IMR-90 (cell line): ENCODE results near the gene TMEM143. TPM values are rescaled to one million over a fixed set of nuclear protein-coding genes. Genes with fewer than 3 reads are reported as not detected.

Experiments
- ATAC-seq: fragments of 200-7000 bp; cut with Tn5 transposase; 2 replicates; pipeline ENCODE4 v1.9.1; 2020; ENCODE audit warnings: low read depth, mild to moderate bottlenecking, moderate library complexity
- BruUV-seq: library from RNA; stranded (reverse); fragments of 400-500 nt; replicated peaks from 2 replicates; lab custom pipeline; 2021; lab: Mats Ljungman, UMichigan
- CTCF ChIA-PET: fragments of 300-600 bp; formaldehyde crosslinking; extraction: SDS; loops from one replicate; lab custom pipeline; 2021; ENCODE audit warnings: antibody characterized with exemption; lab: Yijun Ruan, JAX
- POLR2A ChIA-PET: fragments of 300-600 bp; sonication (Branson Sonifier 250); formaldehyde crosslinking; loops from one replicate; lab custom pipeline; 2022; ENCODE audit warnings: antibody characterized with exemption; ENCODE audit not compliant: unreplicated experiment; lab: Charles Lee
- DNase-seq: peaks from one replicate; pipeline ENCODE4 v3.0.0; 2013
- H2AFZ ChIP-seq: replicated peaks from 2 replicates; pipeline ENCODE3; 2013; ENCODE audit warnings: low read length, mild to moderate bottlenecking; ENCODE audit not compliant: poor library complexity
- H2AK5ac ChIP-seq: 2 replicates; pipeline ENCODE4 v1.6.1; 2013; ENCODE audit warnings: low read depth, low read length, inconsistent platforms
- H2AK9ac ChIP-seq: replicated peaks from 2 replicates; pipeline ENCODE3; 2013; ENCODE audit warnings: mild to moderate bottlenecking, low read depth, low read length, moderate library complexity; ENCODE audit not compliant: poor library complexity
- H2BK120ac ChIP-seq: 2 replicates; pipeline ENCODE4 v1.6.1; 2013; ENCODE audit warnings: low read depth, low read length, inconsistent platforms
- H2BK15ac ChIP-seq: 3 replicates; pipeline ENCODE4 v1.6.1; 2013; ENCODE audit warnings: low read depth, low read length, inconsistent platforms
- H2BK20ac ChIP-seq: 2 replicates; pipeline ENCODE4 v1.6.1; 2013; ENCODE audit warnings: low read depth, mild to moderate bottlenecking, inconsistent platforms, low read length, moderate library complexity
- H2BK5ac ChIP-seq: 2 replicates; pipeline ENCODE4 v1.6.1; 2013; ENCODE audit warnings: mild to moderate bottlenecking, low read depth, low read length, inconsistent platforms; ENCODE audit not compliant: poor library complexity, severe bottlenecking
- H3K14ac ChIP-seq: replicated peaks from 2 replicates; pipeline ENCODE4 v1.6.1; 2013; ENCODE audit warnings: low read depth, low read length, inconsistent platforms
- H3K18ac ChIP-seq: 2 replicates; pipeline ENCODE4 v1.6.1; 2013; ENCODE audit warnings: low read depth, low read length, control low read depth
- H3K23ac ChIP-seq: 2 replicates; pipeline ENCODE4 v1.6.1; 2013; ENCODE audit warnings: low read depth, low read length, inconsistent platforms
- H3K27ac ChIP-seq: 2 replicates; pipeline ENCODE4 v1.5.1; 2013; ENCODE audit warnings: mild to moderate bottlenecking, control low read depth, low read length; ENCODE audit not compliant: insufficient read depth
- H3K27me3 ChIP-seq: 2 replicates; pipeline ENCODE4 v1.6.1; 2013; ENCODE audit warnings: low read length; ENCODE audit not compliant: control insufficient read depth, insufficient read depth
- H3K36me3 ChIP-seq: 2 replicates; pipeline ENCODE4 v1.6.1; 2013; ENCODE audit warnings: low read length, mixed read lengths; ENCODE audit not compliant: control insufficient read depth, insufficient read depth
- H3K4ac ChIP-seq: 2 replicates; pipeline ENCODE4 v1.6.1; 2013; ENCODE audit warnings: low read depth, low read length, inconsistent platforms
- H3K4me1 ChIP-seq: 2 replicates; pipeline ENCODE4 v1.6.1; 2013; ENCODE audit warnings: low read length, mixed read lengths; ENCODE audit not compliant: control insufficient read depth, insufficient read depth
- H3K4me2 ChIP-seq: 2 replicates; pipeline ENCODE4 v1.6.1; 2013; ENCODE audit warnings: low read depth, mild to moderate bottlenecking, control low read depth, low read length, moderate library complexity
- H3K4me3 ChIP-seq: 2 replicates; pipeline ENCODE4 v1.5.1; 2013; ENCODE audit warnings: low read depth, mild to moderate bottlenecking, control low read depth, low read length, moderate library complexity; ENCODE audit not compliant: insufficient read depth
- H3K56ac ChIP-seq: 2 replicates; pipeline ENCODE4 v1.6.1; 2013; ENCODE audit warnings: low read length, inconsistent platforms; ENCODE audit not compliant: insufficient read depth; ENCODE audit errors: extremely low read depth
- H3K79me1 ChIP-seq, 2 experiments: 2 replicates each; pipeline ENCODE4 v1.6.1; 2013; ENCODE audit warnings: low read length in 2 of 2, inconsistent platforms in 1 of 2, low read depth in 1 of 2
- H3K9ac ChIP-seq: 2 replicates; pipeline ENCODE4 v1.6.1; 2013; ENCODE audit warnings: low read depth, low read length, control low read depth
- H3K9me1 ChIP-seq: 2 replicates; pipeline ENCODE4 v1.6.1; 2013; ENCODE audit warnings: low read length, inconsistent platforms; ENCODE audit not compliant: insufficient read depth
- H3K9me3 ChIP-seq: 2 replicates; pipeline ENCODE4 v1.6.1; 2013; ENCODE audit warnings: low read length; ENCODE audit not compliant: control insufficient read depth, insufficient read depth
- H4K20me1 ChIP-seq: 2 replicates; pipeline ENCODE4 v1.6.1; 2013; ENCODE audit warnings: low read length, inconsistent platforms; ENCODE audit not compliant: insufficient read depth
- H4K5ac ChIP-seq: 2 replicates; pipeline ENCODE4 v1.6.1; 2013; ENCODE audit warnings: mild to moderate bottlenecking, low read depth, low read length, control low read depth
- H4K8ac ChIP-seq, 2 experiments: 2 replicates each; pipeline ENCODE4 v1.6.1; 2013; ENCODE audit warnings: low read depth in 2 of 2, low read length in 2 of 2, control low read depth in 1 of 2, inconsistent platforms in 1 of 2
- H4K91ac ChIP-seq: 2 replicates; pipeline ENCODE4 v1.6.1; 2013; ENCODE audit warnings: low read depth, low read length, inconsistent platforms; ENCODE audit not compliant: insufficient read depth
- BHLHE40 ChIP-seq: fragments of 150-350 bp; IDR thresholded peaks from 2 replicates; pipeline ENCODE4 v1.6.1; 2016; ENCODE audit warnings: mild to moderate bottlenecking, low read depth, low read length
- MAFK ChIP-seq: IDR thresholded peaks from 2 replicates; pipeline ENCODE4 v1.6.1; 2012; ENCODE audit warnings: low read depth, low read length, improper control_type of control experiment
- MAZ ChIP-seq: IDR thresholded peaks from 2 replicates; pipeline ENCODE4 v1.6.1; 2012; ENCODE audit warnings: low read depth, mild to moderate bottlenecking, low read length, improper control_type of control experiment, moderate library complexity, borderline replicate concordance
- RAD21 ChIP-seq: IDR thresholded peaks from 2 replicates; pipeline ENCODE4 v1.6.1; 2012; ENCODE audit warnings: low read length, improper control_type of control experiment
- SMC3 ChIP-seq: fragments of 150-350 bp; IDR thresholded peaks from 2 replicates; pipeline ENCODE4 v1.6.1; 2016; ENCODE audit warnings: low read depth, mild to moderate bottlenecking, antibody characterized with exemption, low read length, moderate library complexity
- WGBS, 2 experiments: methylation state at CpG; one replicate each; pipeline versions ENCODE4 v1.1.5 to v1.1.7; 2013; ENCODE audit warnings: missing lambda C conversion rate in 2 of 2; ENCODE audit not compliant: insufficient read length in 1 of 2; ENCODE audit errors: extremely low coverage in 2 of 2; 5-methylcytosine and 5-hydroxymethylcytosine counted together
- dilution Hi-C: fragments of 300-500 bp; cut with HindIII; formaldehyde crosslinking; loops from one replicate; pipeline ENCODE4 v1.14.3; 2018; ENCODE audit warnings: low sequenced_read_pairs; ENCODE audit not compliant: unreplicated experiment
- in situ Hi-C: fragments of 300-500 bp; cut with MboI; formaldehyde crosslinking; loops from 3 replicates; pipeline ENCODE4 v1.14.3; 2019; ENCODE audit warnings: low sequenced_read_pairs, inconsistent platforms, mixed read lengths
- intact Hi-C: fragments of 100-400 bp; cut with micrococcal nuclease; formaldehyde crosslinking; loops from 2 replicates; pipeline ENCODE4 v1.10.0; 2022
- polyA plus RNA-seq, 3 experiments: library from polyadenylated mRNA; depleted of rRNA; stranded (reverse); fragments of >200 nt; gene quantifications; 2 replicates each; pipeline ENCODE4 v1.2.3, GENCODE V29; 2012; ENCODE audit warnings: low replicate concordance in 1 of 3
- total RNA-seq: library from RNA; depleted of rRNA; stranded (reverse); fragments of >200 nt; gene quantifications from 2 replicates; pipeline ENCODE4 v1.2.3, GENCODE V29; 2012
- TF ChIP-seq, protein P1 (sequence below): conservative IDR thresholded peaks from 2 replicates; pipeline ENCODE4 v1.5.1; 2012; ENCODE audit warnings: mild to moderate bottlenecking, low read depth, low read length, improper control_type of control experiment
- TF ChIP-seq, protein P2 (sequence below): fragments of 150-350 bp; IDR thresholded peaks from 2 replicates; pipeline ENCODE4 v1.6.1; 2017; ENCODE audit warnings: mild to moderate bottlenecking, antibody characterized with exemption, low read length, low read depth

TMEM143 gene
- total and polyA plus RNA-seq, 2 of the 4 experiments (the other 2 are of a cell fraction): 1.3 to 7.6 TPM

DNA sequence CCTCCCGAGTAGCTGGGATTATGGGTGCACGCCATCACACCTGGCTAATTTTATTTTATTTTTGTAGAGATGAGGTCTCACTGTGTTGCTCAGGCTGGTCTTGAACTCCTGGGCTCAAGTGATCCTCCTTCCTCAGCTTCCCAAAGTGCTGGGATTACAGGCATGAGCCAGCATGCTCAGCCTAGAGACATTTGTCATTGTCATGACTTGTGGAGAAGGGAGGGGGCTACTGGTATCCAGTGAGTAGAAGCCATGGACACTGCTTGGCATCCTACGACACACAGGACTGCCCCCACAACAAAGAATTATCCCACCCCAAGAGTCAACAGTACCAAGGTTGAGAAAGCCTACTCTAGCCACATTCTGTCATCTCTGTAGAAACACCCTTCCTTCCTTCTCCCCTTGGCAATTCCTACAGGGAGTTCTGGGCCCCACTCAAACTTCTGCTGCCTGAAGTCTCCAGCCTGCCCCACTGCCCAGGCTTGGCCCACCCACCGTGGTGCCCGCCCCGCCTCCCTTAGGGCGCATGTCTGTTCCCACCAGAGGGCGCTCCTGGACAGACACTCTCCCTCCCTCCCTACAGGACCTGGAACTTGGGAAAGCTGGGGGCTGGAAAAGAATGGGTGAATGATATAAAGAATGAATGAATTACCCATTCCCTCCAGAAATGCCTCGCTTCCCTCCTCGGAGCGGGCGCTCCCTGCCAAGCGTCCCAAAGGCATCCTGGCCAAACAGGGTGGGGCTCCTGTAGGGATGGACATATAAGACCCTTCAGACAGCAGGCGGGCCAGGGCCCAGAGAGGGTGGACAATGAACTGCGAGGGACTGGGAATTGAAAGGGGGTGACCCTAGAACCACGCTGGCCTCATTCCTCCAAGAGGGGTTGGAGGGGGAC is 43.8 kb downstream of the TMEM143 start:
- Histone ChIP-seq H3K56ac (no peak overlapping the region), H4K5ac (no peak overlapping the region), H4K20me1 (no peaks in the 10 kb centered on the region), H4K8ac (peak overlapping the region in 1 of 2 experiments; percentile 59; a peak in 1 of 4 replicates), H3K14ac (no peak overlapping the region), H2AK5ac (peak overlapping the region; percentile 70), H3K9ac (no peak overlapping the region), H2BK15ac (peak overlapping the region; percentile 50; the same call in 1 of the 3 replicates), H3K9me1 (peaks cover 3% of the 10 kb centered on the region; the same call in 1 of the 2 replicates), H3K23ac (no peak overlapping the region), H3K4me2 (no peak overlapping the region), H3K36me3 (no peaks in the 10 kb centered on the region), H2BK120ac (peak overlapping the region; percentile 10; the same call in 1 of the 2 replicates), H3K4me1 (peaks cover 15% of the 10 kb centered on the region), H3K4ac (peak overlapping the region; percentile 30), H4K91ac (0 out of 2 replicates have a peak overlapping the region, but pooled peaks have one; percentile 4), H3K27me3 (no peaks in the 10 kb centered on the region), H2BK20ac (peak overlapping the region; percentile 34; the same call in 1 of the 2 replicates), H2AFZ (peak overlapping the region; percentile 77), H2BK5ac (no peak overlapping the region), H3K4me3 (no peak overlapping the region), H3K27ac (no peak overlapping the region), H2AK9ac (peak overlapping the region; percentile 77), H3K79me1 (peaks cover 0 to 20% of the 10 kb centered on the region in 2 experiments; a peak in 2 of 4 replicates), H3K9me3 (no peaks in the 10 kb centered on the region), H3K18ac (no peak overlapping the region)
- WGBS, 2 experiments: no CpG with 5 or more reads among the region's 16 CpGs
- ATAC-seq: peak; percentile 38
- ChIA-PET CTCF (interaction anchor here (0.5 to 1.5 kb wide), 5 partner anchors 13 to 264 kb away, joined by 3 to 14 read pairs (median 3); partner anchors contain the start of gene KDELR1), POLR2A (no interaction called here)
- BruUV-seq: no TSS peak
- intact Hi-C loops: loop anchor here (1.0 to 10.0 kb wide), 4 partner anchors 15 to 265 kb away; partner anchors contain the start of genes GRIN2D, GRWD1 and KDELR1
- dilution Hi-C loops: no loop called here
- TF ChIP-seq, protein P1, sequence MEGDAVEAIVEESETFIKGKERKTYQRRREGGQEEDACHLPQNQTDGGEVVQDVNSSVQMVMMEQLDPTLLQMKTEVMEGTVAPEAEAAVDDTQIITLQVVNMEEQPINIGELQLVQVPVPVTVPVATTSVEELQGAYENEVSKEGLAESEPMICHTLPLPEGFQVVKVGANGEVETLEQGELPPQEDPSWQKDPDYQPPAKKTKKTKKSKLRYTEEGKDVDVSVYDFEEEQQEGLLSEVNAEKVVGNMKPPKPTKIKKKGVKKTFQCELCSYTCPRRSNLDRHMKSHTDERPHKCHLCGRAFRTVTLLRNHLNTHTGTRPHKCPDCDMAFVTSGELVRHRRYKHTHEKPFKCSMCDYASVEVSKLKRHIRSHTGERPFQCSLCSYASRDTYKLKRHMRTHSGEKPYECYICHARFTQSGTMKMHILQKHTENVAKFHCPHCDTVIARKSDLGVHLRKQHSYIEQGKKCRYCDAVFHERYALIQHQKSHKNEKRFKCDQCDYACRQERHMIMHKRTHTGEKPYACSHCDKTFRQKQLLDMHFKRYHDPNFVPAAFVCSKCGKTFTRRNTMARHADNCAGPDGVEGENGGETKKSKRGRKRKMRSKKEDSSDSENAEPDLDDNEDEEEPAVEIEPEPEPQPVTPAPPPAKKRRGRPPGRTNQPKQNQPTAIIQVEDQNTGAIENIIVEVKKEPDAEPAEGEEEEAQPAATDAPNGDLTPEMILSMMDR: peak; percentile 92
- TF ChIP-seq, protein P2, sequence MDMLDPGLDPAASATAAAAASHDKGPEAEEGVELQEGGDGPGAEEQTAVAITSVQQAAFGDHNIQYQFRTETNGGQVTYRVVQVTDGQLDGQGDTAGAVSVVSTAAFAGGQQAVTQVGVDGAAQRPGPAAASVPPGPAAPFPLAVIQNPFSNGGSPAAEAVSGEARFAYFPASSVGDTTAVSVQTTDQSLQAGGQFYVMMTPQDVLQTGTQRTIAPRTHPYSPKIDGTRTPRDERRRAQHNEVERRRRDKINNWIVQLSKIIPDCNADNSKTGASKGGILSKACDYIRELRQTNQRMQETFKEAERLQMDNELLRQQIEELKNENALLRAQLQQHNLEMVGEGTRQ: no peak
- TF ChIP-seq MAZ: peak; percentile 90
- TF ChIP-seq MAFK: no peak
- peak; percentile 86 for TF ChIP-seq RAD21
- peak; percentile 94 for TF ChIP-seq SMC3
- 0 out of 2 replicates have a peak, but pooled peaks have one; percentile 12 for TF ChIP-seq BHLHE40
- in situ Hi-C loops: no loop called here
- DNase-seq: peak; percentile 75
